ENCODE results near the gene MMP13. TPM values are rescaled to one million over a fixed set of nuclear protein-coding genes. Genes with fewer than 3 reads are reported as not detected.
"Not testable (repeated sequence)": the region's sequence is repeated elsewhere in the genome, so short reads cannot be mapped to it uniquely, and the experiment has no call there.

The MMP13 gene
- total and polyA plus RNA-seq, 2 experiments from 2014 or later: not detected

- Histone ChIP-seq H3K27ac (no peak overlapping the region), H3K27me3 (no peaks in the 10 kb centered on the region), H3K4me3 (no peak overlapping the region), H3K4me1 (ENCODE audit: low read depth) (no peaks in the 10 kb centered on the region), H3K36me3 (no peaks in the 10 kb centered on the region), H3K9me3 (ENCODE audit: low read depth) (no peaks in the 10 kb centered on the region)
- TF ChIP-seq CTCF (IDR thresholded peaks at IDR 0.05; ENCODE audit: low read depth, low read length): no peak
- DNase-seq (ENCODE audit: low read depth in 1 of 2, low spot score in 1 of 2): no peak
These were observed 31.3 kb upstream of the MMP13 start for GRCh38 chr11:102986815-102987214.

GRCh38 chr11:102985850-102986249 lies 30.3 kb upstream of the MMP13 start:
- no peak overlapping the region for H3K4me3 ChIP-seq
- no peaks in the 10 kb centered on the region for H3K4me1 ChIP-seq (ENCODE audit: low read depth)
- H3K9me3 ChIP-seq (ENCODE audit: low read depth): no peaks in the 10 kb centered on the region
- DNase-seq (ENCODE audit: low read depth in 1 of 2, low spot score in 1 of 2): no peak
- no peaks in the 10 kb centered on the region for H3K27me3 ChIP-seq
- no peaks in the 10 kb centered on the region for H3K36me3 ChIP-seq
- no peak for TF ChIP-seq CTCF (IDR thresholded peaks at IDR 0.05; ENCODE audit: low read depth, low read length)
- no peak overlapping the region for H3K27ac ChIP-seq

- Histone ChIP-seq H3K27me3 (no peaks in the 10 kb centered on the region), H3K9me3 (ENCODE audit: low read depth) (no peaks in the 10 kb centered on the region), H3K4me3 (no peak overlapping the region), H3K27ac (no peak overlapping the region), H3K4me1 (ENCODE audit: low read depth) (no peaks in the 10 kb centered on the region), H3K36me3 (no peaks in the 10 kb centered on the region)
- DNase-seq (ENCODE audit: low read depth in 1 of 2, low spot score in 1 of 2): peak in 1 of 2 donors; percentile 43
- no peak for TF ChIP-seq CTCF (IDR thresholded peaks at IDR 0.05; ENCODE audit: low read depth, low read length)
These were observed 28.0 kb upstream of the MMP13 start for GRCh38 chr11:102983486-102983885.

GRCh38 chr11:102981324-102981910 lies 25.9 kb upstream of the MMP13 start:
- no peak overlapping the region for H3K27ac ChIP-seq
- no peak overlapping the region for H3K4me3 ChIP-seq
- no peak for TF ChIP-seq CTCF (IDR thresholded peaks at IDR 0.05; ENCODE audit: low read depth, low read length)
- no peaks in the 10 kb centered on the region for H3K36me3 ChIP-seq
- H3K4me1 ChIP-seq (ENCODE audit: low read depth): no peaks in the 10 kb centered on the region
- no peak for DNase-seq (ENCODE audit: low read depth in 1 of 2, low spot score in 1 of 2)
- H3K27me3 ChIP-seq: no peaks in the 10 kb centered on the region
- H3K9me3 ChIP-seq (ENCODE audit: low read depth): no peaks in the 10 kb centered on the region

GRCh38 chr11:102974552-102975280 lies 19.2 kb upstream of the MMP13 start:
- H3K27ac ChIP-seq: no peak overlapping the region
- H3K4me3 ChIP-seq: no peak overlapping the region
- no peaks in the 10 kb centered on the region for H3K36me3 ChIP-seq
- DNase-seq (ENCODE audit: low read depth in 1 of 2, low spot score in 1 of 2): peak in 1 of 2 donors; percentile 47
- no peaks in the 10 kb centered on the region for H3K4me1 ChIP-seq (ENCODE audit: low read depth)
- no peaks in the 10 kb centered on the region for H3K27me3 ChIP-seq
- no peaks in the 10 kb centered on the region for H3K9me3 ChIP-seq (ENCODE audit: low read depth)
- no peak for TF ChIP-seq CTCF (IDR thresholded peaks at IDR 0.05; ENCODE audit: low read depth, low read length)

GRCh38 chr11:102973698-102974097 lies 18.2 kb upstream of the MMP13 start:
- H3K4me1 ChIP-seq (ENCODE audit: low read depth); DNase-seq (ENCODE audit: low read depth in 1 of 2, low spot score in 1 of 2): not testable (repeated sequence)

More at GRCh38 chr11:102973698-102974097, 18.2 kb upstream of the MMP13 start:
- H3K36me3 ChIP-seq; H3K9me3 ChIP-seq (ENCODE audit: low read depth); H3K4me3 ChIP-seq; H3K27me3 ChIP-seq; H3K27ac ChIP-seq: not testable (repeated sequence)
